Endothelial cell of umbilical vein (primary cell): ENCODE results near the gene CSK. TPM values are rescaled to one million over a fixed set of nuclear protein-coding genes. Genes with fewer than 3 reads are reported as not detected.

Source experiments
- BruUV-seq: library from RNA; stranded (reverse); fragments of 400-500 nt; replicated peaks from 2 replicates; lab custom pipeline; 2021; lab: Mats Ljungman, UMichigan
- CTCF ChIA-PET: fragments of 300-600, 350-600 bp; sonication (Branson Sonifier 250); formaldehyde crosslinking; loops from one replicate; lab custom pipeline; 2021; ENCODE audit warnings: antibody characterized with exemption, inconsistent platforms; lab: Charles Lee
- POLR2A ChIA-PET: fragments of 300-600, 350-600 bp; sonication (Branson Sonifier 250); formaldehyde crosslinking; loops from one replicate; lab custom pipeline; 2021; ENCODE audit warnings: antibody characterized with exemption, inconsistent platforms; lab: Charles Lee
- DNase-seq: peaks from one replicate; pipeline ENCODE4 v3.0.0-alpha.2; 2011; ENCODE audit warnings: low read depth, low spot score
- FAIRE-seq: peaks from 2 replicates; lab custom pipeline; 2011; peaks lifted over from hg19 to GRCh38; lab: Jason Lieb, UNC
- H2AFZ ChIP-seq: 2 replicates; pipeline ENCODE4 v1.6.0; 2012; ENCODE audit warnings: low read depth, low read length, control low read depth, inconsistent platforms
- H3K27ac ChIP-seq: 2 replicates; pipeline ENCODE4 v1.5.1; 2011; ENCODE audit warnings: low read depth, mild to moderate bottlenecking, control low read depth, low read length, moderate library complexity; ENCODE audit not compliant: insufficient read depth
- H3K27me3 ChIP-seq, 2 experiments: 2 replicates each; pipeline versions ENCODE4 v1.6.0 to v1.6.1; 2011; ENCODE audit warnings: low read length in 2 of 2, mixed read lengths in 1 of 2; ENCODE audit not compliant: control insufficient read depth in 2 of 2, insufficient read depth in 2 of 2
- H3K36me3 ChIP-seq, 2 experiments: 2 replicates in 1 of 2; 3 replicates in 1 of 2; pipeline ENCODE4 v1.5.1; 2011; ENCODE audit warnings: low read length in 2 of 2, mild to moderate bottlenecking in 1 of 2, moderate library complexity in 1 of 2; ENCODE audit not compliant: control insufficient read depth in 2 of 2, insufficient read depth in 2 of 2; ENCODE audit errors: extremely low read depth in 1 of 2
- H3K4me1 ChIP-seq: 3 replicates; pipeline ENCODE4 v1.5.1; 2011; ENCODE audit warnings: mild to moderate bottlenecking, low read length; ENCODE audit not compliant: control insufficient read depth, insufficient read depth; ENCODE audit errors: extremely low read depth
- H3K4me2 ChIP-seq: 2 replicates; pipeline ENCODE4 v1.6.1; 2011; ENCODE audit warnings: low read length, control low read depth, mixed read lengths; ENCODE audit not compliant: insufficient read depth
- H3K4me3 ChIP-seq, 3 experiments: fragments of 200-600 bp in 1 of 3; sonication (generic), shearing (Covaris generic) in 1 of 3; replicated peaks in 1 of 3; 2 replicates each; pipeline ENCODE4 v1.5.1; 2011 to 2016; ENCODE audit warnings: control low read depth in 3 of 3, low read length in 3 of 3, mild to moderate bottlenecking in 2 of 3, inconsistent platforms in 1 of 3, low read depth in 1 of 3, moderate library complexity in 1 of 3; ENCODE audit not compliant: insufficient read depth in 1 of 3
- H3K79me2 ChIP-seq: 2 replicates; pipeline ENCODE4 v1.6.0; 2012; ENCODE audit warnings: low read length, inconsistent platforms; ENCODE audit not compliant: control insufficient read depth, insufficient read depth
- H3K9ac ChIP-seq: replicated peaks from 2 replicates; pipeline ENCODE3; 2011; ENCODE audit warnings: low read length, control low read depth; ENCODE audit not compliant: insufficient read depth; ENCODE audit errors: extremely low read depth
- H3K9me1 ChIP-seq: replicated peaks from 3 replicates; pipeline ENCODE4 v1.6.0; 2011; ENCODE audit warnings: mild to moderate bottlenecking, low read length; ENCODE audit not compliant: control insufficient read depth, insufficient read depth; ENCODE audit errors: extremely low read depth
- H3K9me3 ChIP-seq: replicated peaks from 2 replicates; pipeline ENCODE4 v1.5.1; 2012; ENCODE audit warnings: low read length, inconsistent platforms; ENCODE audit not compliant: control insufficient read depth, insufficient read depth
- H4K20me1 ChIP-seq: replicated peaks from 2 replicates; pipeline ENCODE3; 2011; ENCODE audit warnings: mild to moderate bottlenecking, low read length; ENCODE audit not compliant: control insufficient read depth, insufficient read depth; ENCODE audit errors: extremely low read depth
- EZH2 ChIP-seq: IDR thresholded peaks from 2 replicates; pipeline ENCODE4 v1.6.1; 2012; ENCODE audit warnings: borderline replicate concordance, low read depth, mild to moderate bottlenecking, moderate library complexity, low read length, inconsistent platforms; ENCODE audit not compliant: severe bottlenecking
- FOS ChIP-seq: IDR thresholded peaks from 2 replicates; pipeline ENCODE4 v1.6.1; 2011; ENCODE audit warnings: mild to moderate bottlenecking, low read length, moderate library complexity, borderline replicate concordance; ENCODE audit not compliant: insufficient read depth
- GATA2 ChIP-seq: IDR thresholded peaks from 2 replicates; pipeline ENCODE4 v1.7.0; 2011; ENCODE audit warnings: low read depth, mild to moderate bottlenecking, moderate library complexity, mixed read lengths, low read length; ENCODE audit not compliant: insufficient read length, insufficient read depth
- JUN ChIP-seq: IDR thresholded peaks from 2 replicates; pipeline ENCODE4 v1.6.1; 2011; ENCODE audit warnings: borderline replicate concordance, low read depth; ENCODE audit not compliant: insufficient read length, insufficient read depth
- MYC ChIP-seq: IDR thresholded peaks from one replicate; pipeline ENCODE4 v1.6.1; 2011; ENCODE audit warnings: mild to moderate bottlenecking, low read depth, low read length
- POLR2A ChIP-seq: IDR thresholded peaks from 2 replicates; pipeline ENCODE4 v1.6.1; 2012; ENCODE audit warnings: low read depth, mild to moderate bottlenecking, control low read depth, low read length
- POLR2AphosphoS5 ChIP-seq: IDR thresholded peaks from 2 replicates; pipeline ENCODE4 v1.6.1; 2012; ENCODE audit warnings: low read depth, mild to moderate bottlenecking, control low read depth, low read length, moderate library complexity; ENCODE audit not compliant: insufficient read depth
- dilution Hi-C: fragments of 300-500 bp; cut with MboI; formaldehyde crosslinking; loops from one replicate; pipeline ENCODE4 v1.15.0; 2019; ENCODE audit warnings: low sequenced_read_pairs; ENCODE audit not compliant: extremely low pct_ligation_motif_present
- intact Hi-C: fragments of 100-400 bp; cut with micrococcal nuclease; formaldehyde crosslinking; loops from one replicate; pipeline ENCODE4 v1.10.0; 2022
- polyA plus RNA-seq, 4 experiments: library from polyadenylated mRNA; depleted of rRNA in 3 of 4; stranded (reverse) in 3 of 4; unstranded in 1 of 4; fragments of >200 nt; gene quantifications; 2 replicates each; pipeline versions ENCODE4 v1.2.1 to v1.2.3, GENCODE V29; 2011 to 2012; ENCODE audit warnings: missing spikeins in 1 of 4
- total RNA-seq: library from RNA; stranded (reverse); gene quantifications from 2 replicates; pipeline ENCODE4 v1.2.3, GENCODE V29; 2021
- TF ChIP-seq, protein P1 (sequence below): IDR thresholded peaks from 2 replicates; pipeline ENCODE4 v1.6.1; 2011; ENCODE audit not compliant: insufficient read depth, insufficient read length
- TF ChIP-seq, protein P2 (sequence below), 2 donors: IDR thresholded peaks; 1 replicate in 1 of 2; 2 replicates in 1 of 2; pipeline ENCODE4 v1.5.1; 2011; ENCODE audit warnings: low read length in 2 of 2, mild to moderate bottlenecking in 2 of 2, moderate library complexity in 2 of 2, control low read depth in 1 of 2, inconsistent platforms in 1 of 2, low read depth in 1 of 2; ENCODE audit not compliant: insufficient read depth in 1 of 2; ENCODE audit errors: extremely low read depth in 1 of 2

The CSK gene
- total and polyA plus RNA-seq, 2 donors (not counting 3 experiments of a cell fraction or from before 2014, with no cell fraction given) = 41.2 to 104 TPM

DNA sequence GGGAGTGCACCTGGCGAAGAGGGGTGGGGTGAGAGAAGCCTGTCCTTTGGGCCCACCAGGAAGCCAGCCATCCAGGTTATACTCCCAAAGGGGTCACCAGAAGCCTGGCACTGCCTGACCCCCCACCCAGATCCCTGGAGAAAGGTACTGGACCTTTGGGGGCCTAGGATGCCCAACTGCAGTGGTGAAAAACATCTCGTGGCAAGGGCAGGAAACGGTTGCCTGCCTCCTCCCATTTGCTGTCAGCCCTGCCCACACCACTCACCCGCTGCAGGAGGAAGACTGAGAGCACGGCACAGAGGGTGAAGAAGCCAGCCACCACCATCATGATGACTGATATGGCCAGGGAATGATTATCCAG is 63.3 kb downstream of the CSK start:
- no peak for FAIRE-seq
- DNase-seq = no peak
- dilution Hi-C loops = no loop called here
- Histone ChIP-seq H2AFZ (no peak overlapping the region), H3K9ac (no peak overlapping the region), H3K27ac (no peak overlapping the region), H3K36me3 (peaks cover under 1 to 23% of the 10 kb centered on the region in 2 experiments), H3K9me1 (no peaks in the 10 kb centered on the region), H3K27me3 (no peaks in the 10 kb centered on the region), H4K20me1 (no peaks in the 10 kb centered on the region), H3K9me3 (no peaks in the 10 kb centered on the region), H3K4me3 (no peak overlapping the region), H3K4me2 (no peak overlapping the region), H3K4me1 (peaks cover 11% of the 10 kb centered on the region), H3K79me2 (peaks cover 2% of the 10 kb centered on the region)
- BruUV-seq = no TSS peak
- no peak for TF ChIP-seq FOS
- no peak for TF ChIP-seq GATA2
- TF ChIP-seq MYC = no peak
- TF ChIP-seq, protein P1, sequence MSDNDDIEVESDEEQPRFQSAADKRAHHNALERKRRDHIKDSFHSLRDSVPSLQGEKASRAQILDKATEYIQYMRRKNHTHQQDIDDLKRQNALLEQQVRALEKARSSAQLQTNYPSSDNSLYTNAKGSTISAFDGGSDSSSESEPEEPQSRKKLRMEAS = no peak
- no peak for TF ChIP-seq EZH2
- TF ChIP-seq, protein P2, sequence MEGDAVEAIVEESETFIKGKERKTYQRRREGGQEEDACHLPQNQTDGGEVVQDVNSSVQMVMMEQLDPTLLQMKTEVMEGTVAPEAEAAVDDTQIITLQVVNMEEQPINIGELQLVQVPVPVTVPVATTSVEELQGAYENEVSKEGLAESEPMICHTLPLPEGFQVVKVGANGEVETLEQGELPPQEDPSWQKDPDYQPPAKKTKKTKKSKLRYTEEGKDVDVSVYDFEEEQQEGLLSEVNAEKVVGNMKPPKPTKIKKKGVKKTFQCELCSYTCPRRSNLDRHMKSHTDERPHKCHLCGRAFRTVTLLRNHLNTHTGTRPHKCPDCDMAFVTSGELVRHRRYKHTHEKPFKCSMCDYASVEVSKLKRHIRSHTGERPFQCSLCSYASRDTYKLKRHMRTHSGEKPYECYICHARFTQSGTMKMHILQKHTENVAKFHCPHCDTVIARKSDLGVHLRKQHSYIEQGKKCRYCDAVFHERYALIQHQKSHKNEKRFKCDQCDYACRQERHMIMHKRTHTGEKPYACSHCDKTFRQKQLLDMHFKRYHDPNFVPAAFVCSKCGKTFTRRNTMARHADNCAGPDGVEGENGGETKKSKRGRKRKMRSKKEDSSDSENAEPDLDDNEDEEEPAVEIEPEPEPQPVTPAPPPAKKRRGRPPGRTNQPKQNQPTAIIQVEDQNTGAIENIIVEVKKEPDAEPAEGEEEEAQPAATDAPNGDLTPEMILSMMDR (IDR thresholded peaks at IDR 0.05; ENCODE audit: extremely low read depth in 1 of 2, insufficient read depth in 1 of 2, low read depth in 1 of 2, low read length in 2 of 2) = no peak
- TF ChIP-seq POLR2AphosphoS5 = no peak
- no peak for TF ChIP-seq JUN
- no peak for TF ChIP-seq POLR2A
- intact Hi-C loops = no loop called here
- ChIA-PET POLR2A (interaction anchor here (1.1 kb wide), 1 partner anchor 61 kb away, joined by 3 read pairs; no protein-coding TSS in a partner anchor), CTCF (interaction anchor here (1.0 to 5.3 kb wide), 6 partner anchors 13 to 76 kb away, joined by 3 to 37 read pairs (median 3); partner anchors contain the start of gene MPI)
